HG03095 (cell line): Measurements from ENCODE around the gene TMEM145.

ENCODE experiments used
- ATAC-seq: cut with Tn5 transposase; IDR thresholded peaks from one replicate; pipeline ENCODE4 v1.9.1; 2021; ENCODE audit warnings: moderate library complexity; ENCODE audit not compliant: unreplicated experiment

Gene TMEM145

GRCh38 chr19:42357290-42357689 lies 44.2 kb downstream of the TMEM145 start:
- no peak for ATAC-seq

DNA sequence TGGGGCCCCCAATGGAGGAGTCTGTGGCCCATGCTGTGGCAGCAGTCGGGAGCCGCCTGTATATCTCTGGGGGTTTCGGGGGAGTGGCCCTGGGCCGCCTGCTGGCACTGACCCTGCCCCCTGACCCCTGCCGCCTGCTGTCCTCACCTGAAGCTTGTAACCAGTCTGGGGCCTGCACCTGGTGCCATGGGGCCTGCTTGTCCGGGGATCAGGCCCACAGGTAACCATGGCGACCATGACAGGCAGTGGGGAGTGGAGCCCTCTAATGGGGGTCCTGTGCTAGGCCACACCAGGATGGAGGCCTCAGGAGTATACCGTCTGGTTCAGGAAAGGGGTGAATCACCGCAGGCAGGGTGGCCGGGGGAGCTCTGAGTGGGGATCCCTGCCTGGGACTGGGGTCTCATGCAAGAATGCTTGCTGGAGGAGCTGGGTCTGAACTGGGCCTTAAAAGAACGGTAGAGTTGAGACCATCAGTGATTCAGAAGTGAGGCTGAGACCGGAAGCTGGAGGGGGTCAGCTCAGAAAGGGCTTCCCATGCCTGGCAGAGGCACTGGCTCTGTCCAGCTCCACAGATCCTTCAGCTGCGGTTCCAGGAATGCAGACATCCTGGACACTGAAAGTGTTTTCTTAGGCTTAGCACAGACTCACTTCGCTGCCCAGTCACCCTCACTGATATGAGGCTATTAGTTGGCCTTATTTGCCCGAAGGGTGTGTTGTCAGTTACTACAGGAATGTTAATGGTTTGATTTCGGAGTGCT lies 47.9 kb downstream of the TMEM145 start:
- no peak for ATAC-seq

GRCh38 chr19:42361545-42361910 lies 48.4 kb downstream of the TMEM145 start:
- no peak for ATAC-seq

DNA sequence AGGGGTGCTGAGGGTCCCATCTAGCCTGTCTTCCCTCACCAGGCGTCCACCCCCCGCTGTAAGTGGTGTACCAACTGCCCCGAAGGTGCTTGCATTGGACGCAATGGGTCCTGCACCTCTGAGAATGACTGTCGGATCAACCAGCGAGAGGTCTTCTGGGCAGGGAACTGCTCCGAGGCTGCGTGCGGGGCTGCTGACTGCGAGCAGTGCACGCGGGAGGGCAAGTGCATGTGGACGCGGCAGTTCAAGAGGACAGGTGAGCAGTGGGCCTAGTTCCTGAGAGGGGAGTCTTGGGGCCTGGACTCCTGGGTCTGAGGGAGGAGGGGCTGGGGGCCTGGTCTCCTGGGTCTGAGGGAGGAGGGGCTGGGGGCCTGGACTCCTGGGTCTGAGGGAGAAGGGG lies 49.2 kb downstream of the TMEM145 start:
- ATAC-seq: no peak

- ATAC-seq: no peak
Observed at GRCh38 chr19:42362891-42363440, 49.9 kb downstream of the TMEM145 start.

- no peak for ATAC-seq
Observed at GRCh38 chr19:42363614-42364346, 50.7 kb downstream of the TMEM145 start.

GRCh38 chr19:42366673-42367072 lies 53.6 kb downstream of the TMEM145 start:
- no peak for ATAC-seq

GRCh38 chr19:42367929-42368328 lies 54.8 kb downstream of the TMEM145 start:
- no peak for ATAC-seq

GRCh38 chr19:42368360-42368759 lies 55.3 kb downstream of the TMEM145 start:
- no peak for ATAC-seq

DNA sequence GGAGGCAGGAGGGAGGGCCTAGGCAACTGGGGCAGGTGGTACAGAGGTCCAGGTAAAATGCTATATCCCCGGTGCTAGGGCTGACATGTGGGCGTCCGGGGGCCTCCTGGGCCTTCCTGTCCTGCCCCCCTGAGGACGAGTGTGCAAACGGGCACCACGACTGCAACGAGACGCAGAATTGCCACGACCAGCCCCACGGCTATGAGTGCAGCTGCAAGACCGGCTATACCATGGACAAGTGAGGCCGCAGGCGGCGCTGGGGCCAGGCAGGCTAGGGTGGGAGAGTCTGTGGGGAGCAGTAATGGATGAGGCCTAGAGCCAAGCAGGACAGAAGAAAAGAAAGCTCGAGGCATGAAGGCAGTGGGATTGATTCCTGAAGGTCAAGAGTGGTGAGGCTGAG lies 55.7 kb downstream of the TMEM145 start:
- ATAC-seq: no peak

GRCh38 chr19:42369433-42370067 lies 56.4 kb downstream of the TMEM145 start:
- ATAC-seq: no peak

DNA sequence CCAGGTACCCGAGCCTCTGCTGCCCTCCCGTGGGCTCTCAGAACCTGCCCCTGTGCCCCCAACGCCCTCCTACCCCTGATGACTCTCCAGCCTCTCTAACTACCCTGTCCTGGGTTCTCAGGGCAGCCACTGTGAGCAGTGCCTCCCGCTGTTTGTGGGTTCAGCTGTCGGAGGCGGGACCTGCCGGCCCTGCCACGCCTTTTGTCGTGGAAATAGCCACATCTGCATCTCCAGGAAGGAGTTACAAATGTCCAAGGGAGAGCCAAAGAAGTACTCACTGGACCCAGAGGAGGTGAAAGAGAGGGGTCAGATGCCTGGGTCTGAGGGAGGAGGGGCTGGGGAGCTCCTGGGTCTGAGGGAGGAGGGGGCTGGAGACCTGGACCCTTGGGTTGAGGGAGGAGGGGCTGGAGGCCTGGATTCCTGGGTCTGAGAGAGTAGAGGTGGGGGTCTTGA lies 57.0 kb downstream of the TMEM145 start:
- ATAC-seq: no peak

- ATAC-seq: no peak
Observed at GRCh38 chr19:42370626-42371175, 57.6 kb downstream of the TMEM145 start.
